GM12878 (cell line): ENCODE results near the gene SUPT4H1. TPM values are rescaled to one million over a fixed set of nuclear protein-coding genes. Genes with fewer than 3 reads are reported as not detected.
A peak's percentile ranks its signal among the peaks of the same experiment; 100 is the strongest.

Source experiments
- ATAC-seq: fragments of 200-7000 bp; cut with Tn5 transposase; 3 replicates; pipeline ENCODE4 v1.9.1; 2020; ENCODE audit warnings: mild to moderate bottlenecking, moderate library complexity
- BruUV-seq: library from RNA; stranded (reverse); fragments of 400-500 nt; replicated peaks from 2 replicates; lab custom pipeline; 2021; lab: Mats Ljungman, UMichigan
- CTCF ChIA-PET: fragments of 300-600 bp; sonication (Branson Sonifier 250); formaldehyde crosslinking; extraction: SDS; loops from one replicate; lab custom pipeline; 2021; ENCODE audit warnings: inconsistent platforms; lab: Yijun Ruan, JAX
- POLR2A ChIA-PET: fragments of 350-600 bp; formaldehyde crosslinking; extraction: SDS; loops from one replicate; lab custom pipeline; 2021; ENCODE audit warnings: inconsistent platforms; lab: Charles Lee
- RAD21 ChIA-PET: fragments of 300-600 bp; sonication (Branson Sonifier 250); formaldehyde crosslinking; loops from one replicate; lab custom pipeline; 2023; ENCODE audit warnings: antibody characterized with exemption; ENCODE audit not compliant: unreplicated experiment; lab: Charles Lee
- SMC1A ChIA-PET: fragments of 300-600 bp; sonication (Branson Sonifier 250); formaldehyde crosslinking; loops from one replicate; lab custom pipeline; 2023; ENCODE audit not compliant: unreplicated experiment, uncharacterized antibody; lab: Charles Lee
- DNase-seq: peaks from one replicate; pipeline ENCODE4 v3.0.0-alpha.2; 2011; ENCODE audit warnings: low read depth, low spot score
- FAIRE-seq: peaks from 3 replicates; lab custom pipeline; 2011; peaks lifted over from hg19 to GRCh38; lab: Jason Lieb, UNC
- H2AFZ ChIP-seq: 2 replicates; pipeline ENCODE4 v1.6.0; 2011; ENCODE audit warnings: low read depth, low read length, control low read depth; ENCODE audit not compliant: control insufficient read depth
- H3K27ac ChIP-seq: 2 replicates; pipeline ENCODE4 v1.5.1; 2011; ENCODE audit warnings: control low read depth; ENCODE audit not compliant: control insufficient read depth, insufficient read depth
- H3K27me3 ChIP-seq, 2 experiments: replicated peaks in 1 of 2; 2 replicates each; pipeline versions ENCODE4 v1.6.0 to v1.6.1; 2011; ENCODE audit warnings: low read length in 1 of 2; ENCODE audit not compliant: control insufficient read depth in 2 of 2, insufficient read depth in 2 of 2
- H3K36me3 ChIP-seq, 2 experiments: 2 replicates each; pipeline ENCODE4 v1.5.1; 2011; ENCODE audit warnings: low read length in 1 of 2; ENCODE audit not compliant: control insufficient read depth in 2 of 2, insufficient read depth in 2 of 2
- H3K4me1 ChIP-seq: 2 replicates; pipeline ENCODE4 v1.6.1; 2011; ENCODE audit warnings: mild to moderate bottlenecking, low read length, moderate library complexity, mixed read lengths; ENCODE audit not compliant: control insufficient read depth, insufficient read depth
- H3K4me2 ChIP-seq: 2 replicates; pipeline ENCODE4 v1.6.0; 2011; ENCODE audit warnings: control low read depth; ENCODE audit not compliant: control insufficient read depth, insufficient read depth
- H3K4me3 ChIP-seq: fragments of 200-600 bp; sonication (generic); 2 replicates; pipeline ENCODE4 v1.5.1; 2016
- H3K79me2 ChIP-seq: 2 replicates; pipeline ENCODE4 v1.6.0; 2011; ENCODE audit warnings: low read length; ENCODE audit not compliant: control insufficient read depth, insufficient read depth
- H3K9ac ChIP-seq: 2 replicates; pipeline ENCODE4 v1.8.0; 2011; ENCODE audit warnings: low read length, control low read depth, mixed read lengths; ENCODE audit not compliant: control insufficient read depth, insufficient read depth
- H3K9me3 ChIP-seq: replicated peaks from 3 replicates; pipeline ENCODE4 v1.5.1; 2011; ENCODE audit warnings: mild to moderate bottlenecking, low read length; ENCODE audit not compliant: control insufficient read depth, insufficient read depth
- H4K20me1 ChIP-seq: 2 replicates; pipeline ENCODE4 v1.6.0; 2011; ENCODE audit not compliant: control insufficient read depth, insufficient read depth
- BMI1 ChIP-seq: fragments of 450-650 bp; IDR thresholded peaks from 2 replicates; pipeline ENCODE4 v1.6.1; 2016; ENCODE audit warnings: mild to moderate bottlenecking, moderate library complexity, borderline replicate concordance
- CREM ChIP-seq: IDR thresholded peaks from 2 replicates; pipeline ENCODE4 v1.6.1; 2014; ENCODE audit warnings: antibody characterized with exemption, low read depth
- CTCF ChIP-seq, 3 experiments: IDR thresholded peaks in 2 of 3; conservative IDR thresholded peaks in 1 of 3; 2 replicates each; pipeline ENCODE4 v1.5.1; 2011; ENCODE audit warnings: low read depth in 3 of 3, low read length in 3 of 3, mild to moderate bottlenecking in 3 of 3, control low read depth in 2 of 3, moderate library complexity in 2 of 3, inconsistent platforms in 1 of 3, mixed read lengths in 1 of 3; ENCODE audit not compliant: control insufficient read depth in 2 of 3, insufficient read depth in 1 of 3; ENCODE audit errors: extremely low read depth in 1 of 3
- EP300 ChIP-seq, 2 experiments: fragments of 150-350 bp in 1 of 2; IDR thresholded peaks; 2 replicates each; pipeline ENCODE4 v1.6.1; 2011 to 2012; ENCODE audit warnings: low read depth in 2 of 2, low read length in 2 of 2, borderline replicate concordance in 1 of 2, improper control_type of control experiment in 1 of 2, inconsistent platforms in 1 of 2; ENCODE audit not compliant: control insufficient read depth in 1 of 2
- IKZF1 ChIP-seq: fragments of 450-650 bp; conservative IDR thresholded peaks from 2 replicates; pipeline ENCODE4 v1.6.1; 2017; ENCODE audit warnings: antibody characterized with exemption, mild to moderate bottlenecking
- IKZF2 ChIP-seq, 2 experiments: fragments of 450-650 bp; IDR thresholded peaks; 2 replicates each; pipeline ENCODE4 v1.6.1; 2017; ENCODE audit warnings: mild to moderate bottlenecking in 2 of 2, moderate library complexity in 2 of 2
- MTA2 ChIP-seq: fragments of 450-650 bp; IDR thresholded peaks from 2 replicates; pipeline ENCODE4 v1.6.1; 2016; ENCODE audit warnings: low read depth, mild to moderate bottlenecking, moderate library complexity
- MTA3 ChIP-seq: IDR thresholded peaks from 2 replicates; pipeline ENCODE4 v1.6.1; 2012; ENCODE audit warnings: low read length, inconsistent platforms, borderline replicate concordance
- MYC ChIP-seq: IDR thresholded peaks from 2 replicates; pipeline ENCODE4 v1.6.1; 2011; ENCODE audit warnings: mild to moderate bottlenecking, low read length, moderate library complexity, inconsistent platforms; ENCODE audit not compliant: insufficient read depth, insufficient replicate concordance, insufficient read length, severe bottlenecking
- NFXL1 ChIP-seq: fragments of 450-650 bp; IDR thresholded peaks from 2 replicates; pipeline ENCODE4 v1.6.1; 2017; ENCODE audit warnings: antibody characterized with exemption, mild to moderate bottlenecking, borderline replicate concordance
- NR2C1 ChIP-seq: fragments of 450-650 bp; IDR thresholded peaks from 2 replicates; pipeline ENCODE4 v1.6.1; 2017; ENCODE audit warnings: antibody characterized with exemption, mild to moderate bottlenecking, moderate library complexity
- NRF1 ChIP-seq: conservative IDR thresholded peaks from 2 replicates; pipeline ENCODE4 v1.6.1; 2011; ENCODE audit warnings: mild to moderate bottlenecking, low read depth, low read length, improper control_type of control experiment
- SIN3A ChIP-seq: IDR thresholded peaks from 2 replicates; pipeline ENCODE4 v1.6.1; 2012; ENCODE audit warnings: low read depth, low read length, improper control_type of control experiment
- STAT1 ChIP-seq: fragments of 450-650 bp; conservative IDR thresholded peaks from 2 replicates; pipeline ENCODE4 v1.6.1; 2014; ENCODE audit warnings: antibody characterized with exemption, mild to moderate bottlenecking
- TAF1 ChIP-seq: IDR thresholded peaks from 2 replicates; pipeline ENCODE4 v1.6.1; 2011; ENCODE audit warnings: mild to moderate bottlenecking, low read depth, low read length, borderline replicate concordance
- ZBTB33 ChIP-seq: fragments of 450-650 bp; IDR thresholded peaks from 2 replicates; pipeline ENCODE4 v1.6.1; 2017; ENCODE audit warnings: mild to moderate bottlenecking
- WGBS: methylation state at CpG from one replicate; pipeline ENCODE4 v1.1.6; 2016; ENCODE audit warnings: low lambda C conversion rate; ENCODE audit not compliant: insufficient replicate concordance, insufficient coverage; ENCODE audit errors: missing lambda C conversion rate; 5-methylcytosine and 5-hydroxymethylcytosine counted together
- in situ Hi-C: fragments of 300-500 bp; cut with MboI; formaldehyde crosslinking; loops from 9 replicates; pipeline ENCODE4 v1.14.3; 2018; ENCODE audit warnings: mixed read lengths
- intact Hi-C: fragments of 100-400 bp; cut with micrococcal nuclease; formaldehyde crosslinking; loops from one replicate; pipeline ENCODE4 v1.14.2; 2022; ENCODE audit not compliant: unreplicated experiment
- polyA plus RNA-seq, 11 experiments: library from polyadenylated mRNA; depleted of rRNA in 4 of 11; unstranded in 6 of 11; stranded (reverse) in 5 of 11; fragments of >200 nt; fragmentation: Nextera tagmentation in 4 of 11; fragmentation: Illumina TruSeq in 1 of 11; extraction: Ambion mirVana in 4 of 11; extraction: Trizol in 1 of 11; gene quantifications; 1 replicate in 1 of 11; 2 replicates in 10 of 11; pipeline versions ENCODE4 v1.2.1 to v1.2.3, GENCODE V29; 2011 to 2016; ENCODE audit warnings: inconsistent platforms in 2 of 11, missing spikeins in 2 of 11, low read depth in 1 of 11
- total RNA-seq, 4 experiments: library from RNA; depleted of rRNA in 3 of 4; stranded (reverse); fragments of >200 nt in 3 of 4; fragmentation: Illumina TruSeq in 1 of 4; extraction: Trizol in 1 of 4; gene quantifications; 2 replicates each; pipeline versions ENCODE4 v1.2.1 to v1.2.3, GENCODE V29; 2013 to 2021
- TF ChIP-seq, protein P1 (sequence below): fragments of 450-650 bp; IDR thresholded peaks from 2 replicates; pipeline ENCODE4 v1.6.1; 2018; ENCODE audit warnings: mild to moderate bottlenecking, low read depth, moderate library complexity; ENCODE audit not compliant: partially characterized antibody

The SUPT4H1 gene
- total and polyA plus RNA-seq, 10 of the 15 experiments (the other 5 are each of a cell fraction or from before 2014, with no cell fraction given), result 83.8 to 293 (median 128) TPM

GRCh38 chr17:58337210-58337599, 14.8 kb downstream of the SUPT4H1 start:
- in situ Hi-C loops (loop anchor here (10.0 kb wide), 1 partner anchor 1498 kb away; no protein-coding TSS in a partner anchor), intact Hi-C loops (loop anchor here (5.0 kb wide), 1 partner anchor 435 kb away; no protein-coding TSS in a partner anchor)
- Histone ChIP-seq H3K4me1 (peaks cover 53% of the 10 kb centered on the region), H4K20me1 (no peaks in the 10 kb centered on the region), H3K36me3 (no peaks in the 10 kb centered on the region), H3K27me3 (no peaks in the 10 kb centered on the region), H3K27ac (peak overlapping the region; percentile 100), H3K9me3 (no peaks in the 10 kb centered on the region), H3K4me2 (peak overlapping the region; percentile 99), H3K79me2 (peaks cover 96% of the 10 kb centered on the region), H3K9ac (peak overlapping the region; percentile 100), H2AFZ (no peak overlapping the region), H3K4me3 (peak overlapping the region; percentile 83)
- ChIA-PET CTCF (interaction anchor here (1.4 to 4.3 kb wide), 7 partner anchors 8 to 78 kb away, joined by 3 to 53 read pairs (median 18); partner anchors contain the start of genes RNF43, SUPT4H1 and TSPOAP1), POLR2A (interaction anchor here (0.6 to 18.5 kb wide), 11 partner anchors 7 to 189 kb away, joined by 3 to 373 read pairs (median 6); partner anchors contain the start of genes MKS1, RNF43, SUPT4H1 and TSPOAP1), RAD21 (interaction anchor here (0.9 to 18.1 kb wide), 14 partner anchors 7 to 105 kb away, joined by 3 to 323 read pairs (median 8); partner anchors contain the start of genes RNF43, SUPT4H1 and TSPOAP1), SMC1A (interaction anchor here (1.4 to 10.3 kb wide), 10 partner anchors 6 to 78 kb away, joined by 3 to 195 read pairs (median 10); partner anchors contain the start of genes RNF43, SUPT4H1 and TSPOAP1)
- no peak for FAIRE-seq
- no peak for ATAC-seq
- BruUV-seq, result TSS peak; percentile 87
- DNase-seq, result no peak
- WGBS, result 0% methylated on average over 7 of the region's 7 CpGs
- TF ChIP-seq MTA2 (no peak), MYC (no peak), SIN3A (no peak), STAT1 (no peak), NRF1 (no peak), TAF1 (peak; percentile 63; the same call in 1 of the 2 replicates), BMI1 (peak; percentile 40; the same call in 1 of the 2 replicates), CREM (no peak), NR2C1 (no peak), CTCF (IDR thresholded peaks at IDR 0.05 in 2 of 3, conservative IDR thresholded peaks at IDR 0.05 in 1 of 3; ENCODE audit: control insufficient read depth in 2 of 3, extremely low read depth in 1 of 3, insufficient read depth in 1 of 3, low read depth in 3 of 3, low read length in 3 of 3) (no peak), ZBTB33 (no peak), NFXL1 (no peak), IKZF2 (IDR thresholded peaks at IDR 0.05) (no peak; a peak in 1 of 4 replicates), EP300 (IDR thresholded peaks at IDR 0.05; ENCODE audit: borderline replicate concordance in 1 of 2, control insufficient read depth in 1 of 2, low read depth in 2 of 2, low read length in 2 of 2) (no peak; a peak in 1 of 4 replicates), IKZF1 (no peak), MTA3 (no peak)
- TF ChIP-seq, protein P1, sequence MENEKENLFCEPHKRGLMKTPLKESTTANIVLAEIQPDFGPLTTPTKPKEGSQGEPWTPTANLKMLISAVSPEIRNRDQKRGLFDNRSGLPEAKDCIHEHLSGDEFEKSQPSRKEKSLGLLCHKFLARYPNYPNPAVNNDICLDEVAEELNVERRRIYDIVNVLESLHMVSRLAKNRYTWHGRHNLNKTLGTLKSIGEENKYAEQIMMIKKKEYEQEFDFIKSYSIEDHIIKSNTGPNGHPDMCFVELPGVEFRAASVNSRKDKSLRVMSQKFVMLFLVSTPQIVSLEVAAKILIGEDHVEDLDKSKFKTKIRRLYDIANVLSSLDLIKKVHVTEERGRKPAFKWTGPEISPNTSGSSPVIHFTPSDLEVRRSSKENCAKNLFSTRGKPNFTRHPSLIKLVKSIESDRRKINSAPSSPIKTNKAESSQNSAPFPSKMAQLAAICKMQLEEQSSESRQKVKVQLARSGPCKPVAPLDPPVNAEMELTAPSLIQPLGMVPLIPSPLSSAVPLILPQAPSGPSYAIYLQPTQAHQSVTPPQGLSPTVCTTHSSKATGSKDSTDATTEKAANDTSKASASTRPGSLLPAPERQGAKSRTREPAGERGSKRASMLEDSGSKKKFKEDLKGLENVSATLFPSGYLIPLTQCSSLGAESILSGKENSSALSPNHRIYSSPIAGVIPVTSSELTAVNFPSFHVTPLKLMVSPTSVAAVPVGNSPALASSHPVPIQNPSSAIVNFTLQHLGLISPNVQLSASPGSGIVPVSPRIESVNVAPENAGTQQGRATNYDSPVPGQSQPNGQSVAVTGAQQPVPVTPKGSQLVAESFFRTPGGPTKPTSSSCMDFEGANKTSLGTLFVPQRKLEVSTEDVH, result no peak
